ENCODE data around the gene SERF2. TPM values are rescaled to one million over a fixed set of nuclear protein-coding genes. Genes with fewer than 3 reads are reported as not detected.
"Not testable (repeated sequence)": the region's sequence is repeated elsewhere in the genome, so short reads cannot be mapped to it uniquely, and the experiment has no call there.

The SERF2 gene
- polyA plus RNA-seq, 4 donors, result 585 to 822 (median 645) TPM

DNA sequence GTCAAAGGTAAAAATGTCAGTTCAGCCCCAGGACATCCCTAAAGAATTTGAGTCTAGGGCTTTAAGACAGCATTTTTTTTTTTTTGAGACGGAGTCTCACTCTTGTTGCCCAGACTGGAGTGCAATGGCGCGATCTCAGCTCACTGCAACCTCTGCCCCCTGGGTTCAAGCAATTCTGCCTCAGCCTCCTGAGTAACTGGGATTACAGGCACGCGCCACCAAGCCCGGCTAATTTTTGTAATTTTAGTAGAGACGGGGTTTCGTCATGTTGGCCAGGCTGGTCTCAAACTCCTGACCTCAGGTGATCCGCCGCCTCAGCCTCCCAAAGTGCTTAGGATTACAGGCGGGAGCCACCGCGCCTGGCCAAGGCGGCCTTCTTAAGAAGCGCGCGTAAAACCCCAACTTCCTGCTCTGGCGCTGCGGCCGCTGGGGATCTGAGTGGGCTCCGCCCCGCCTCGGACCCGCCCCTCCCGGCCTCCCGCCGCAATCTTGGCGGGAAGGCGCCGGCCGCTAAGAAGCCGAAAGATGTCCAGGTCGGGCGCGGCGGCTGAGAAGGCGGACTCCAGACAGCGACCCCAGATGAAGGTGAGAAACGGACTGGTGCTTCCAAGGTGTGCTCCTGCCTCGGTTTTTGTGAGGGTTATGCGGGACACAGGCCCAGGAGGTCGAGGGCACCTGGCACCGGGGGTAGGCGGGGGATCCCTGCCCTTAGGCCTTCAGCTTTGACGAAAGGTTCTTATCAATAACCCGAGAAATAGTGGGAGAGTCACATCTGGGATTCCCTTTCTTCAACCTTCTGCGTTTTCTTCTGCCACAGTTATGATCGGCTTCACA lies 34.6 kb downstream of the SERF2 start, which contains the start of gene WDR76:
Gene WDR76, plus strand, starts transcription at position 495 of the 834 bp plus-strand sequence. Its CDS starts 31 bp downstream, at position 526.
- DNase-seq (ENCODE audit: low read depth in 4 of 4, low spot score in 2 of 4), result peak in 3 of 4 donors; percentile 48 to 73 (median 68)

DNA sequence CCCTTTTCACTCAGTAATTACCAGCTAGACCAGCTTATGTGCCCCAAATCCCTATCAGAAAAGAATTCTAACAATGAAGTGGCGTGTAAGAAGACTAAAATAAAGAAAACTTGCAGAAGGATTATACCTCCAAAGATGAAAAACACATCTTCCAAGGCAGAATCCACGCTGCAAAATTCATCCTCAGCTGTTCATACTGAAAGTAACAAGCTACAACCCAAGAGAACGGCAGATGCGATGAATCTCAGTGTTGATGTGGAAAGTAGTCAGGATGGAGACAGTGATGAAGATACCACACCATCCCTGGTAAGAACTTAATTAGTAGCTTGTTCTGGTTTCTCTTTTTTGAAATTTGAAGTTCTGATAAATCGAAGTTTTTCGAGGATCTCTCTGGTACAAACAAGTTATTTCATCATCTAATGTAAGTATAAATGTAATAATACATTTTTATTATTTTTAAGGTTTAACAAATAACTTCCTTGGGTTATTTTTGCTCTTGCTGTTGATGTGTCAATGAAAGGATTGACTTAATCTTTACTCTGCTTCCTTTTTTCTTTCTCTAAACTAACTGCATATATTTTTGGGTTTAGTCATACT lies 36.0 kb downstream of the SERF2 start:
- DNase-seq (ENCODE audit: low read depth in 4 of 4, low spot score in 2 of 4), result no peak

DNA sequence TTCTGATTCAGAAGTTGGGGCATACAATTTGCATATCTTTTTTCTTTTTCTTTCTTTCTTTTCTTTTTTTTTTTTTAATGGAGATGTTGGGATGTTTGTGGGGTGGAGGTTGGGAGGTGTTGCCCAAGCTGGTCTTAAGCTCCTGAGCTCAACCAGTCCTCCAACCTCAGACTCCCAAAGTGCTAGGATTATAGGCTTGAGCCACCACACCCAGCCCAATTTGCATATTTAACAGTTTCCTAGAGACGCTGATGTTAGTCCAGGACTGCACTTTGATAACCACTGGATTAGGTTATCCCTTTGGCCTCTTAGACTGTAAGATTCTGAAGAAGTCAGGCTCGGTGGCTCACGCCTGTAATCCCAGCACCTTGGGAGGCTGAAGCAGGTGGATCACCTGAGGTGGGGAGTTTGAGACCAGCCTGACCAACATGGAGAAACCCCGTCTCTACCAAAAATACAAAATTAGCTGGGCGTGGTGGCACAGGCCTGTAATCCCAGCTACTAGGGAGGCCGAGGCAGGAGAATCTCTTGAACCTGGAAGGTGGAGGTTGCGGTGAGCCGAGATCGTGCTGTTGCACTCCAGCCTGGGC lies 37.9 kb downstream of the SERF2 start:
- not testable (repeated sequence) for DNase-seq (ENCODE audit: low read depth in 4 of 4, low spot score in 2 of 4)

- DNase-seq (ENCODE audit: low read depth in 4 of 4, low spot score in 2 of 4), result not testable (repeated sequence)
Observed at GRCh38 chr15:43830691-43831275, 38.7 kb downstream of the SERF2 start.

GRCh38 chr15:43831519-43832052 lies 39.5 kb downstream of the SERF2 start:
- DNase-seq (ENCODE audit: low read depth in 4 of 4, low spot score in 2 of 4), result not testable (repeated sequence)

DNA sequence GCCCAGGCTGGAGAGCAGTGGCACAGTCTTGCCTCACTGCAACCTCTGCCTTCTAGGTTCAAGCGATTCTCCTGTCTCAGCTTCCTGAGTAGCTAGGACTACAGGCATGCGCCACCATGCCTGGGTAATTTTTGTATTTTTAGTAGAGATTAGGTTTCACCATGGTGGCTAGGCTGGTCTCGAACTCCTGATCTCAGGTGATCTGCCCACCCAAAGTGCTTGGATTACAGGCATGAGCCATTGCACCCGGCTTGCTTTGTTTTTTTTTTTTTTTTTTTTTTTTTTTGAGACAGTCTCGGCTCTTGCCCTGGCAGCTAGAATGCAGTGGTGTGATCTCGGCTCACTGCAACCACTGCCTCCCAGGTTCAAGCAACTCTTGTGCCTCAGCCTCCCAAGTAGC lies 40.4 kb downstream of the SERF2 start:
- not testable (repeated sequence) for DNase-seq (ENCODE audit: low read depth in 4 of 4, low spot score in 2 of 4)

GRCh38 chr15:43845421-43845820 lies 53.3 kb downstream of the SERF2 start:
- DNase-seq (ENCODE audit: low read depth in 4 of 4, low spot score in 2 of 4), result no peak

Other genes starting within 250 kb of the SERF2 start
- 10 to 100 TPM; 12.8 to 40.0 (median 28.8) TPM for gene PPIP5K1, start 202.1 kb upstream of the SERF2 start, polyA plus RNA-seq (ENCODE audit: insufficient read length in 4 of 4)
- 1 to 10 TPM; 1.5 to 3.5 (median 2.6) TPM for gene CKMT1B, start 198.3 kb upstream of the SERF2 start, polyA plus RNA-seq (ENCODE audit: insufficient read length in 4 of 4)
- 1 to 10 TPM in 2 of 4 donors, under 1 TPM in 2; 0.21 to 3.3 (median 0.98) TPM for gene STRC, start 173.5 kb upstream of the SERF2 start, polyA plus RNA-seq (ENCODE audit: insufficient read length in 4 of 4)
- 10 to 100 TPM in 1 of 4 donors, 1 to 10 TPM in 3; 1.6 to 14.4 (median 7.3) TPM for gene CATSPER2, start 143.5 kb upstream of the SERF2 start, polyA plus RNA-seq (ENCODE audit: insufficient read length in 4 of 4)
- gene CKMT1A, start 98.5 kb upstream of the SERF2 start, polyA plus RNA-seq (ENCODE audit: insufficient read length in 4 of 4), result 1 to 10 TPM; 1.4 to 4.0 (median 3.1) TPM
- gene PDIA3, start 45.9 kb upstream of the SERF2 start, polyA plus RNA-seq (ENCODE audit: insufficient read length in 4 of 4), result 100 to 1,000 TPM; 502 to 600 (median 552) TPM
- 1 to 10 TPM; 3.2 to 5.1 (median 3.8) TPM for gene ELL3, start 15.4 kb upstream of the SERF2 start, polyA plus RNA-seq (ENCODE audit: insufficient read length in 4 of 4)
- gene SERINC4, start 7.9 kb downstream of the SERF2 start, polyA plus RNA-seq (ENCODE audit: insufficient read length in 4 of 4), result under 1 TPM in 1 of 4 donors, not detected in 3; 0.66 TPM
- 10 to 100 TPM in 3 of 4 donors, 1 to 10 TPM in 1; 9.9 to 20.9 (median 13.9) TPM for gene HYPK, start 8.3 kb downstream of the SERF2 start, polyA plus RNA-seq (ENCODE audit: insufficient read length in 4 of 4)
- gene MFAP1, start 32.4 kb downstream of the SERF2 start, polyA plus RNA-seq (ENCODE audit: insufficient read length in 4 of 4), result 10 to 100 TPM; 57.3 to 75.7 (median 62.3) TPM
- 10 to 100 TPM; 13.7 to 15.7 (median 14.7) TPM for gene WDR76, start 34.7 kb downstream of the SERF2 start, polyA plus RNA-seq (ENCODE audit: insufficient read length in 4 of 4)

All from left renal cortex interstitium (tissue), 4 donors.